ENCODE measurements around the gene KCNA10. TPM values are rescaled to one million over a fixed set of nuclear protein-coding genes. Genes with fewer than 3 reads are reported as not detected.
A peak's percentile ranks its signal among the peaks of the same experiment; 100 is the strongest.

Gene KCNA10
- total and polyA plus RNA-seq, 2 experiments from 2014 or later = not detected

GRCh38 chr1:110478886-110479285 lies 40.1 kb downstream of the KCNA10 start:
- no peak overlapping the region for H3K27ac Mint-ChIP-seq

More at GRCh38 chr1:110478886-110479285, 40.1 kb downstream of the KCNA10 start:
- H3K79me2 ChIP-seq (replicated peaks; ENCODE audit: insufficient read depth) = no peaks in the 10 kb centered on the region
- peak overlapping the region; percentile 47; the same call in 1 of the 2 replicates for H2AFZ ChIP-seq
- no peaks in the 10 kb centered on the region for H3K36me3 ChIP-seq (ENCODE audit: insufficient read depth)
- TF ChIP-seq CREB1 (CRISPR knock-in tag; IDR thresholded peaks at IDR 0.05; ENCODE audit: low read depth) (no peak), EZH2 (IDR thresholded peaks at IDR 0.05; ENCODE audit: low read depth, unreplicated experiment) (no peak), JUNB (IDR thresholded peaks at IDR 0.05; ENCODE audit: unreplicated experiment) (no peak), ETS1 (IDR thresholded peaks at IDR 0.05) (no peak), STAT1 (IDR thresholded peaks at IDR 0.05; ENCODE audit: unreplicated experiment) (no peak), POLR2AphosphoS5 (IDR thresholded peaks at IDR 0.05; ENCODE audit: low read depth) (no peak), EZH2phosphoT487 (IDR thresholded peaks at IDR 0.05; ENCODE audit: unreplicated experiment) (no peak), ZNF331 (CRISPR knock-in tag; IDR thresholded peaks at IDR 0.05; ENCODE audit: low read depth) (no peak), ZNF114 (CRISPR knock-in tag; IDR thresholded peaks at IDR 0.05) (no peak), REST (IDR thresholded peaks at IDR 0.05; ENCODE audit: unreplicated experiment) (no peak), CTCF (conservative IDR thresholded peaks at IDR 0.05; ENCODE audit: low read depth in 2 of 2) (no peak)
- no peak overlapping the region for H3K27ac ChIP-seq (ENCODE audit: low read depth)
- ATAC-seq (no peak), DNase-seq (ENCODE audit: low spot score) (no peak)
- peaks cover 11% of the 10 kb centered on the region; the same call in 1 of the 2 replicates for H3K4me1 ChIP-seq (ENCODE audit: insufficient read depth)
- Mint-ChIP-seq H3K9me3 (no peaks in the 10 kb centered on the region), H3K4me3 (no peak overlapping the region), H3K36me3 (ENCODE audit: low read depth) (no peaks in the 10 kb centered on the region), H3K4me1 (peaks cover 44% of the 10 kb centered on the region), H3K27me3 (ENCODE audit: insufficient read depth, low read depth, poor library complexity) (peaks cover 13% of the 10 kb centered on the region)
- no peaks in the 10 kb centered on the region for H4K20me1 ChIP-seq (replicated peaks; ENCODE audit: insufficient read depth)
- no peaks in the 10 kb centered on the region for H3K9me2 ChIP-seq (ENCODE audit: insufficient read depth)
- H3K4me2 ChIP-seq = no peak overlapping the region
- no peak overlapping the region for H3K4me3 ChIP-seq
- no peaks in the 10 kb centered on the region for H3K27me3 ChIP-seq (ENCODE audit: insufficient read depth)
- H3F3A ChIP-seq (replicated peaks; ENCODE audit: low read depth) = no peaks in the 10 kb centered on the region
